Measurements from ENCODE around the gene TRIM56. TPM values are rescaled to one million over a fixed set of nuclear protein-coding genes. Genes with fewer than 3 reads are reported as not detected.
A peak's percentile ranks its signal among the peaks of the same experiment; 100 is the strongest.

The TRIM56 gene
- total and polyA plus RNA-seq, 2 of the 13 experiments (the other 11 are each of a cell fraction or from before 2014, with no cell fraction given): 3.2 to 7.1 TPM

DNA sequence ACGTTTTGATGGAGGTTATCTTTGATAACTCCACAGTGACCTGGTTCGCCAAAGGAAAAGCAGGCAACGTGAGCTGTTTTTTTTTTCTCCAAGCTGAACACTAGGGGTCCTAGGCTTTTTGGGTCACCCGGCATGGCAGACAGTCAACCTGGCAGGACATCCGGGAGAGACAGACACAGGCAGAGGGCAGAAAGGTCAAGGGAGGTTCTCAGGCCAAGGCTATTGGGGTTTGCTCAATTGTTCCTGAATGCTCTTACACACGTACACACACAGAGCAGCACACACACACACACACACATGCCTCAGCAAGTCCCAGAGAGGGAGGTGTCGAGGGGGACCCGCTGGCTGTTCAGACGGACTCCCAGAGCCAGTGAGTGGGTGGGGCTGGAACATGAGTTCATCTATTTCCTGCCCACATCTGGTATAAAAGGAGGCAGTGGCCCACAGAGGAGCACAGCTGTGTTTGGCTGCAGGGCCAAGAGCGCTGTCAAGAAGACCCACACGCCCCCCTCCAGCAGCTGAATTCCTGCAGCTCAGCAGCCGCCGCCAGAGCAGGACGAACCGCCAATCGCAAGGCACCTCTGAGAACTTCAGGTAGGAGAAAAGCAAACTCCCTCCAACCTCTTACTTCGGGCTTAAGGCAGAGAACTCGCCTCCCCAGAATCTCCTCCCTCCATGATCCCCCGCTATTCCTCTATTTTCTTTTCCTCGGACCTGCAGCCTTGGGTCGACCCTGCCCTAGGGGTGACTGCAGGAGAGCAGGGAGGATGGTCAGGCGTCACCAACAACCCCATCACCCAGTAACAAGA, 41.6 kb downstream of the TRIM56 start, which contains the start of gene SERPINE1 (continued):
- TF ChIP-seq, protein P1, sequence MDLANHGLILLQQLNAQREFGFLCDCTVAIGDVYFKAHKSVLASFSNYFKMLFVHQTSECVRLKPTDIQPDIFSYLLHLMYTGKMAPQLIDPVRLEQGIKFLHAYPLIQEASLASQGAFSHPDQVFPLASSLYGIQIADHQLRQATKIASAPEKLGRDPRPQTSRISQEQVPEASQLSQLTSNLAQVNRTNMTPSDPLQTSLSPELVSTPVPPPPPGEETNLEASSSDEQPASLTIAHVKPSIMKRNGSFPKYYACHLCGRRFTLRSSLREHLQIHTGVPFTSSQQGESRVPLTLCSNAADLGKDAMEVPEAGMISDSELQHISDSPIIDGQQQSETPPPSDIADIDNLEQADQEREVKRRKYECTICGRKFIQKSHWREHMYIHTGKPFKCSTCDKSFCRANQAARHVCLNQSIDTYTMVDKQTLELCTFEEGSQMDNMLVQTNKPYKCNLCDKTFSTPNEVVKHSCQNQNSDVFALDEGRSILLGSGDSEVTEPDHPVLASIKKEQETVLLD (CRISPR knock-in tag; IDR thresholded peaks at IDR 0.05; ENCODE audit: low read depth): no peak
- TF ChIP-seq, protein P2, sequence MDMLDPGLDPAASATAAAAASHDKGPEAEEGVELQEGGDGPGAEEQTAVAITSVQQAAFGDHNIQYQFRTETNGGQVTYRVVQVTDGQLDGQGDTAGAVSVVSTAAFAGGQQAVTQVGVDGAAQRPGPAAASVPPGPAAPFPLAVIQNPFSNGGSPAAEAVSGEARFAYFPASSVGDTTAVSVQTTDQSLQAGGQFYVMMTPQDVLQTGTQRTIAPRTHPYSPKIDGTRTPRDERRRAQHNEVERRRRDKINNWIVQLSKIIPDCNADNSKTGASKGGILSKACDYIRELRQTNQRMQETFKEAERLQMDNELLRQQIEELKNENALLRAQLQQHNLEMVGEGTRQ (IDR thresholded peaks at IDR 0.05; ENCODE audit: low read depth, low read length): no peak
- TF ChIP-seq, protein P2 (CRISPR knock-in tag; IDR thresholded peaks at IDR 0.05; ENCODE audit: borderline replicate concordance): peak; percentile 79; the same call in 1 of the 2 replicates
- TF ChIP-seq PITX1 (CRISPR knock-in tag; IDR thresholded peaks at IDR 0.05) (peak; percentile 68), DR1 (CRISPR knock-in tag; IDR thresholded peaks at IDR 0.05) (peak; percentile 83), ZNF589 (CRISPR knock-in tag; conservative IDR thresholded peaks at IDR 0.05) (peak; percentile 78; the same call in 1 of the 2 replicates), SAFB2 (CRISPR knock-in tag; IDR thresholded peaks at IDR 0.05; ENCODE audit: borderline replicate concordance, low read depth) (peak; percentile 77), THYN1 (CRISPR knock-in tag; IDR thresholded peaks at IDR 0.05; ENCODE audit: borderline replicate concordance, low read depth) (peak; percentile 57; the same call in 1 of the 2 replicates), STAG1 (CRISPR knock-in tag; IDR thresholded peaks at IDR 0.05) (peak; percentile 18; the same call in 1 of the 2 replicates), CC2D1A (CRISPR knock-in tag; IDR thresholded peaks at IDR 0.05) (no peak), POLR2G (IDR thresholded peaks at IDR 0.05; ENCODE audit: low read depth, low read length) (peak; percentile 100), NFKB2 (CRISPR knock-in tag; IDR thresholded peaks at IDR 0.05; ENCODE audit: borderline replicate concordance) (no peak), ELF3 (CRISPR knock-in tag; IDR thresholded peaks at IDR 0.05) (peak; percentile 96)
- TF ChIP-seq, protein P3, sequence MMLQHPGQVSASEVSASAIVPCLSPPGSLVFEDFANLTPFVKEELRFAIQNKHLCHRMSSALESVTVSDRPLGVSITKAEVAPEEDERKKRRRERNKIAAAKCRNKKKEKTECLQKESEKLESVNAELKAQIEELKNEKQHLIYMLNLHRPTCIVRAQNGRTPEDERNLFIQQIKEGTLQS (CRISPR knock-in tag; IDR thresholded peaks at IDR 0.05): peak; percentile 25; the same call in 1 of the 2 replicates
- TF ChIP-seq, protein P4, sequence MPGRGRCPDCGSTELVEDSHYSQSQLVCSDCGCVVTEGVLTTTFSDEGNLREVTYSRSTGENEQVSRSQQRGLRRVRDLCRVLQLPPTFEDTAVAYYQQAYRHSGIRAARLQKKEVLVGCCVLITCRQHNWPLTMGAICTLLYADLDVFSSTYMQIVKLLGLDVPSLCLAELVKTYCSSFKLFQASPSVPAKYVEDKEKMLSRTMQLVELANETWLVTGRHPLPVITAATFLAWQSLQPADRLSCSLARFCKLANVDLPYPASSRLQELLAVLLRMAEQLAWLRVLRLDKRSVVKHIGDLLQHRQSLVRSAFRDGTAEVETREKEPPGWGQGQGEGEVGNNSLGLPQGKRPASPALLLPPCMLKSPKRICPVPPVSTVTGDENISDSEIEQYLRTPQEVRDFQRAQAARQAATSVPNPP (CRISPR knock-in tag; IDR thresholded peaks at IDR 0.05): peak; percentile 55; the same call in 1 of the 2 replicates
- TF ChIP-seq, protein P5, sequence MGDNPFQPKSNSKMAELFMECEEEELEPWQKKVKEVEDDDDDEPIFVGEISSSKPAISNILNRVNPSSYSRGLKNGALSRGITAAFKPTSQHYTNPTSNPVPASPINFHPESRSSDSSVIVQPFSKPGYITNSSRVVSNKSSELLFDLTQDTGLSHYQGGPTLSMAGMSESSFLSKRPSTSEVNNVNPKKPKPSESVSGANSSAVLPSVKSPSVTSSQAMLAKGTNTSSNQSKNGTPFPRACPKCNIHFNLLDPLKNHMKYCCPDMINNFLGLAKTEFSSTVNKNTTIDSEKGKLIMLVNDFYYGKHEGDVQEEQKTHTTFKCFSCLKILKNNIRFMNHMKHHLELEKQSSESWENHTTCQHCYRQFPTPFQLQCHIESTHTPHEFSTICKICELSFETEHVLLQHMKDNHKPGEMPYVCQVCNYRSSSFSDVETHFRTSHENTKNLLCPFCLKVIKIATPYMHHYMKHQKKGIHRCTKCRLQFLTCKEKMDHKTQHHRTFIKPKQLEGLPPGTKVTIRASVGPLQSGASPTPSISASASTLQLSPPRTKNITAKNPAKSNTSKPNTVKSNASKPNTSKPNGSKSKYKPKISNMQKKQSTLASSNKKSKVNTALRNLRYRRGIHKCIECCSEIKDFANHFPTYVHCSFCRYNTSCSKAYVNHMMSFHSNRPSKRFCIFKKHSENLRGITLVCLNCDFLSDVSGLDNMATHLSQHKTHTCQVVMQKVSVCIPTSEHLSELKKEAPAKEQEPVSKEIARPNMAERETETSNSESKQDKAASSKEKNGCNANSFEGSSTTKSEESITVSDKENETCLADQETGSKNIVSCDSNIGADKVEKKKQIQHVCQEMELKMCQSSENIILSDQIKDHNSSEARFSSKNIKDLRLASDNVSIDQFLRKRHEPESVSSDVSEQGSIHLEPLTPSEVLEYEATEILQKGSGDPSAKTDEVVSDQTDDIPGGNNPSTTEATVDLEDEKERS (CRISPR knock-in tag; IDR thresholded peaks at IDR 0.05): peak; percentile 90; the same call in 1 of the 2 replicates
- TF ChIP-seq, protein P6, sequence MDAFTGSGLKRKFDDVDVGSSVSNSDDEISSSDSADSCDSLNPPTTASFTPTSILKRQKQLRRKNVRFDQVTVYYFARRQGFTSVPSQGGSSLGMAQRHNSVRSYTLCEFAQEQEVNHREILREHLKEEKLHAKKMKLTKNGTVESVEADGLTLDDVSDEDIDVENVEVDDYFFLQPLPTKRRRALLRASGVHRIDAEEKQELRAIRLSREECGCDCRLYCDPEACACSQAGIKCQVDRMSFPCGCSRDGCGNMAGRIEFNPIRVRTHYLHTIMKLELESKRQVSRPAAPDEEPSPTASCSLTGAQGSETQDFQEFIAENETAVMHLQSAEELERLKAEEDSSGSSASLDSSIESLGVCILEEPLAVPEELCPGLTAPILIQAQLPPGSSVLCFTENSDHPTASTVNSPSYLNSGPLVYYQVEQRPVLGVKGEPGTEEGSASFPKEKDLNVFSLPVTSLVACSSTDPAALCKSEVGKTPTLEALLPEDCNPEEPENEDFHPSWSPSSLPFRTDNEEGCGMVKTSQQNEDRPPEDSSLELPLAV (CRISPR knock-in tag; conservative IDR thresholded peaks at IDR 0.05; ENCODE audit: low read depth): no peak
